ENCODE results near the gene HAO1.
"Not testable (repeated sequence)": the region's sequence is repeated elsewhere in the genome, so short reads cannot be mapped to it uniquely, and the experiment has no call there.

The HAO1 gene

GRCh38 chr20:7850775-7851490, 89.3 kb downstream of the HAO1 start:
- no peak for DNase-seq

GRCh38 chr20:7849675-7850074, 90.6 kb downstream of the HAO1 start:
- DNase-seq = no peak

GRCh38 chr20:7848351-7848750, 91.9 kb downstream of the HAO1 start:
- no peak for DNase-seq

GRCh38 chr20:7843613-7844012, 96.6 kb downstream of the HAO1 start:
- no peak for DNase-seq

- DNase-seq = no peak
Measured at GRCh38 chr20:7841971-7842310, 98.3 kb downstream of the HAO1 start.

- DNase-seq = no peak
Measured at GRCh38 chr20:7841291-7841970, 98.8 kb downstream of the HAO1 start.

- DNase-seq = no peak
Measured at GRCh38 chr20:7836076-7836475, 104.2 kb downstream of the HAO1 start.

GRCh38 chr20:7834441-7834840, 105.8 kb downstream of the HAO1 start:
- DNase-seq = not testable (repeated sequence)
